IPS-15b (cell line): Measurements from ENCODE around the gene CMTM1.
"Not testable (repeated sequence)": the region's sequence is repeated elsewhere in the genome, so short reads cannot be mapped to it uniquely, and the experiment has no call there.

Source experiments
- H3K27me3 ChIP-seq: one replicate; pipeline ENCODE4 v1.6.1; 2013; ENCODE audit warnings: low read length; ENCODE audit not compliant: control insufficient read depth, insufficient read depth
- H3K36me3 ChIP-seq: one replicate; pipeline ENCODE4 v1.6.1; 2013; ENCODE audit warnings: low read length; ENCODE audit not compliant: control insufficient read depth, insufficient read depth
- H3K4me1 ChIP-seq: one replicate; pipeline ENCODE4 v1.6.1; 2013; ENCODE audit warnings: mild to moderate bottlenecking, low read length; ENCODE audit not compliant: control insufficient read depth, insufficient read depth
- H3K4me3 ChIP-seq: one replicate; pipeline ENCODE4 v1.5.1; 2013; ENCODE audit warnings: low read depth, low read length
- H3K9ac ChIP-seq: one replicate; pipeline ENCODE4 v1.6.1; 2013; ENCODE audit warnings: low read depth, mild to moderate bottlenecking, low read length
- H3K9me3 ChIP-seq: one replicate; pipeline ENCODE4 v1.6.1; 2013; ENCODE audit warnings: mild to moderate bottlenecking, low read length; ENCODE audit not compliant: control insufficient read depth, insufficient read depth

CMTM1 gene

GRCh38 chr16:66553223-66553622 is 13.0 kb upstream of the CMTM1 start:
- peak overlapping the region; percentile 64 for H3K4me3 ChIP-seq
- no peak overlapping the region for H3K9ac ChIP-seq
- H3K4me1 ChIP-seq = no peaks in the 10 kb centered on the region
- no peaks in the 10 kb centered on the region for H3K9me3 ChIP-seq
- peaks cover 14% of the 10 kb centered on the region for H3K27me3 ChIP-seq
- H3K36me3 ChIP-seq = no peaks in the 10 kb centered on the region

GRCh38 chr16:66554021-66554420 is 12.2 kb upstream of the CMTM1 start:
- Histone ChIP-seq H3K9me3 (no peaks in the 10 kb centered on the region), H3K36me3 (peaks cover 2% of the 10 kb centered on the region), H3K27me3 (peaks cover 14% of the 10 kb centered on the region), H3K9ac (no peak overlapping the region), H3K4me3 (no peak overlapping the region), H3K4me1 (no peaks in the 10 kb centered on the region)

GRCh38 chr16:66554495-66554894 is 11.7 kb upstream of the CMTM1 start:
- no peaks in the 10 kb centered on the region for H3K4me1 ChIP-seq
- peaks cover 14% of the 10 kb centered on the region for H3K27me3 ChIP-seq
- no peak overlapping the region for H3K9ac ChIP-seq

GRCh38 chr16:66560107-66560506 is 6.1 kb upstream of the CMTM1 start:
- Histone ChIP-seq H3K36me3 (peaks cover 7% of the 10 kb centered on the region), H3K27me3 (no peaks in the 10 kb centered on the region), H3K4me1 (no peaks in the 10 kb centered on the region), H3K4me3 (no peak overlapping the region), H3K9me3 (no peaks in the 10 kb centered on the region), H3K9ac (no peak overlapping the region)

More at GRCh38 chr16:66554495-66554894, 11.7 kb upstream of the CMTM1 start:
- no peaks in the 10 kb centered on the region for H3K9me3 ChIP-seq
- peaks cover 2% of the 10 kb centered on the region for H3K36me3 ChIP-seq
- H3K4me3 ChIP-seq = no peak overlapping the region

- Histone ChIP-seq H3K4me3 (no peak overlapping the region), H3K4me1 (no peaks in the 10 kb centered on the region), H3K9ac (no peak overlapping the region), H3K36me3 (peaks cover 7% of the 10 kb centered on the region), H3K9me3 (no peaks in the 10 kb centered on the region), H3K27me3 (no peaks in the 10 kb centered on the region)
These were observed 4.7 kb upstream of the CMTM1 start for GRCh38 chr16:66561381-66562080.

- Histone ChIP-seq H3K36me3 (peaks cover 7% of the 10 kb centered on the region), H3K4me1 (no peaks in the 10 kb centered on the region)
These were observed 3.8 kb upstream of the CMTM1 start for GRCh38 chr16:66562409-66562808.

GRCh38 chr16:66562986-66563385 is 3.3 kb upstream of the CMTM1 start:
- H3K9ac ChIP-seq = no peak overlapping the region
- H3K27me3 ChIP-seq = no peaks in the 10 kb centered on the region
- H3K4me1 ChIP-seq = no peaks in the 10 kb centered on the region
- no peak overlapping the region for H3K4me3 ChIP-seq
- H3K9me3 ChIP-seq = no peaks in the 10 kb centered on the region
- H3K36me3 ChIP-seq = peaks cover 7% of the 10 kb centered on the region

More at GRCh38 chr16:66562409-66562808, 3.8 kb upstream of the CMTM1 start:
- H3K4me3 ChIP-seq = no peak overlapping the region
- no peaks in the 10 kb centered on the region for H3K27me3 ChIP-seq
- H3K9ac ChIP-seq = no peak overlapping the region
- H3K9me3 ChIP-seq = no peaks in the 10 kb centered on the region

GRCh38 chr16:66563574-66564334 is 2.5 kb upstream of the CMTM1 start:
- Histone ChIP-seq H3K27me3 (no peaks in the 10 kb centered on the region), H3K9ac (no peak overlapping the region), H3K4me3 (no peak overlapping the region), H3K4me1 (no peaks in the 10 kb centered on the region), H3K36me3 (peaks cover 7% of the 10 kb centered on the region), H3K9me3 (no peaks in the 10 kb centered on the region)

GRCh38 chr16:66567270-66567669 is 1.0 kb downstream of the CMTM1 start:
- not testable (repeated sequence) for H3K36me3 ChIP-seq, H3K9me3 ChIP-seq, H3K9ac ChIP-seq, H3K4me3 ChIP-seq, H3K27me3 ChIP-seq, H3K4me1 ChIP-seq

GRCh38 chr16:66568355-66568754 is 2.1 kb downstream of the CMTM1 start:
- no peak overlapping the region for H3K9ac ChIP-seq
- no peak overlapping the region for H3K4me3 ChIP-seq
- no peaks in the 10 kb centered on the region for H3K4me1 ChIP-seq
- H3K9me3 ChIP-seq = no peaks in the 10 kb centered on the region
- no peaks in the 10 kb centered on the region for H3K27me3 ChIP-seq
- H3K36me3 ChIP-seq = no peaks in the 10 kb centered on the region

- Histone ChIP-seq H3K27me3 (no peaks in the 10 kb centered on the region), H3K4me3 (no peak overlapping the region), H3K9me3 (no peaks in the 10 kb centered on the region), H3K9ac (no peak overlapping the region), H3K4me1 (no peaks in the 10 kb centered on the region), H3K36me3 (no peaks in the 10 kb centered on the region)
These were observed 2.9 kb downstream of the CMTM1 start for GRCh38 chr16:66569131-66569530.

GRCh38 chr16:66569827-66570405 is 3.7 kb downstream of the CMTM1 start:
- no peaks in the 10 kb centered on the region for H3K27me3 ChIP-seq
- H3K9ac ChIP-seq = no peak overlapping the region
- no peak overlapping the region for H3K4me3 ChIP-seq
- H3K4me1 ChIP-seq = no peaks in the 10 kb centered on the region
- no peaks in the 10 kb centered on the region for H3K36me3 ChIP-seq
- H3K9me3 ChIP-seq = no peaks in the 10 kb centered on the region
